Sigmoid colon (tissue), 4 donors: ENCODE results near the gene IFNAR2.

Source experiments
- EP300 ChIP-seq, 4 donors: sonication (generic); formaldehyde crosslinking; IDR thresholded peaks; one replicate each; pipeline ENCODE4 v1.6.1; 2017; ENCODE audit warnings: antibody characterized with exemption in 4 of 4
- POLR2A ChIP-seq, 2 donors: fragments of 450-650 bp; IDR thresholded peaks; one replicate each; pipeline ENCODE4 v1.6.1; 2016; ENCODE audit warnings: antibody characterized with exemption in 2 of 2, mild to moderate bottlenecking in 2 of 2, moderate library complexity in 2 of 2
- TF ChIP-seq, protein P1 (sequence below), 4 experiments: fragments of 450-650 bp in 3 of 4; fragments of 200-600 bp in 1 of 4; IDR thresholded peaks; one replicate each; pipeline ENCODE4 v1.5.1; 2016 to 2019; ENCODE audit warnings: antibody characterized with exemption in 4 of 4, mild to moderate bottlenecking in 3 of 4, moderate library complexity in 2 of 4

DNA sequence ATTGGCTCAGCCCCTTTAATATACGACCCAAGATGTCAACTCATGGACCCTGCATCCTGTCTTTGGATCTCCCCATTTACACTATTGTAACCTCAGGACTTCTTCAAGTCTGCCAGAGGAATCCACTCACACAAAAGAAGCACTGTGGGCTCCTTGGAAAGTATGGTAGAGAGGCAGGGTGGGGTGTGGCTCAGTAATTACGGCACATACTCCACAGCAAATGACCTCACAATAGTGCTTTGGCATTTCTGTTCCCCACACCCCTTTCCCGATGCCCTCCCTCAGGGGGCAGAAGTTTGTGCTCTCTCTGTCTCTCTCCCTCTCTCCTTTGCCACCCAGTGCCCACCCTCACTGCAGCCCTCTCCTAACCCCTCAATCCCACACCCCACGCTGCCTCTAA lies 27.8 kb upstream of the IFNAR2 start:
- TF ChIP-seq, protein P1, sequence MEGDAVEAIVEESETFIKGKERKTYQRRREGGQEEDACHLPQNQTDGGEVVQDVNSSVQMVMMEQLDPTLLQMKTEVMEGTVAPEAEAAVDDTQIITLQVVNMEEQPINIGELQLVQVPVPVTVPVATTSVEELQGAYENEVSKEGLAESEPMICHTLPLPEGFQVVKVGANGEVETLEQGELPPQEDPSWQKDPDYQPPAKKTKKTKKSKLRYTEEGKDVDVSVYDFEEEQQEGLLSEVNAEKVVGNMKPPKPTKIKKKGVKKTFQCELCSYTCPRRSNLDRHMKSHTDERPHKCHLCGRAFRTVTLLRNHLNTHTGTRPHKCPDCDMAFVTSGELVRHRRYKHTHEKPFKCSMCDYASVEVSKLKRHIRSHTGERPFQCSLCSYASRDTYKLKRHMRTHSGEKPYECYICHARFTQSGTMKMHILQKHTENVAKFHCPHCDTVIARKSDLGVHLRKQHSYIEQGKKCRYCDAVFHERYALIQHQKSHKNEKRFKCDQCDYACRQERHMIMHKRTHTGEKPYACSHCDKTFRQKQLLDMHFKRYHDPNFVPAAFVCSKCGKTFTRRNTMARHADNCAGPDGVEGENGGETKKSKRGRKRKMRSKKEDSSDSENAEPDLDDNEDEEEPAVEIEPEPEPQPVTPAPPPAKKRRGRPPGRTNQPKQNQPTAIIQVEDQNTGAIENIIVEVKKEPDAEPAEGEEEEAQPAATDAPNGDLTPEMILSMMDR (IDR thresholded peaks at IDR 0.05) = no peak
- TF ChIP-seq POLR2A (IDR thresholded peaks at IDR 0.05) = no peak
- no peak for TF ChIP-seq EP300 (IDR thresholded peaks at IDR 0.05)
